Non-pigmented ciliary epithelial cell (primary cell): ENCODE data around the gene TSPAN5.

Source experiments
- DNase-seq: peaks from one replicate; pipeline ENCODE4 v3.0.0-alpha.2; 2010; ENCODE audit warnings: low read depth

Gene TSPAN5

DNA sequence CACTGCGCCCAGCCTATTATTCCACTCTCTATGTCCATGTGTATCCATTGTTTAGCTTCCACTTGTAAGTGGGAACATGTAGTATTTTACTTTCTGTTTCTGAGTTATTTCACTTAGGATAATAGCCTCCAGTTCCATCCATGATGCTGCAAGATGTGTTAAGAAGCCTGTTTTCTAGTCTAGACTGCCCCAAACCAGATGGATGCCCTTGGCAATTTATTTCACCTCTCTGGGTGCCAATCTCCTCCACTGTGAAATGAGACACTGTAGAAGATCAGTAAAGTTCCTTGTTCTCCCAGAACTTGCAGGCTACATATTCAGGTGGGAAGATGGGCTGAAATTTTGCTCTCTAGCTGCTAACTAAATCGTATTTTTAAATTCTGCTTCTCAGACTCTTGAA, 72.8 kb downstream of the TSPAN5 start:
- DNase-seq = no peak

DNA sequence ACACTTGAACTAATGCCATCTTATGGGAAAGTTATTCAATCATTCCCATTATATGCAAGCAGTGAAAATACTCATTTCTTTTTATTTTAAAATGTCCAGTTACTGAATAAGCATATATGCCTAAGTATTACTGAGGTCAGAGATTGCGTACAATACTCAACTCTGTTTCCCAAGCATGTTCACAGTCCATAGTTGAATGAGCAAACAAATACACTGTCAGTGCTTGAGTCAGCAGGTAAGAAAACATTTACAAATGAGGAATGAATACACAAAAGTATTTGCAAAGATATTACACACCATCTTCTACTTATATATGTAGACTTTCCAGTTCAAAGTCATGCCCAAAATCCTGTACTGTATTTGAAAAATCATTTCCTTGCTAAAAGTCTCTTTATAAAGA, 74.1 kb downstream of the TSPAN5 start:
- no peak for DNase-seq

DNA sequence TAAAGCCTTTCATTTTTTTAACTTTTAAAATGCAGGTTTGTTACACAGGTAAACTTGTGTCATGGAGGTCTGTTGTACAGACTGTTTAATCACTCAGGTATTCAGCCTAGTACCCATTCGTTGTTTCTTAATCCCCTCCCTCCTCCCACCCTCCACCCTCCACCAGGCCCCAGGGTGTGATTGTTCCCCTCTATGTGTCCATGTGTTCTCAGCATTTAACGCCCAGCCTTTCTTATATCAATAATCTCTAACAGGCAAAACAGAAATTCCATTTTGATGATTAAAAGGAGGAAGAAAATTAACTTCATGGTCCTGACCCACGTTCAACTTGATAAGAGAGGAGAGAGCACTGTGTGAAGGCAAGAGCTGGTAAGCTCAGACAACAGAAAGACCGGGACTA, 75.1 kb downstream of the TSPAN5 start:
- DNase-seq = no peak

DNA sequence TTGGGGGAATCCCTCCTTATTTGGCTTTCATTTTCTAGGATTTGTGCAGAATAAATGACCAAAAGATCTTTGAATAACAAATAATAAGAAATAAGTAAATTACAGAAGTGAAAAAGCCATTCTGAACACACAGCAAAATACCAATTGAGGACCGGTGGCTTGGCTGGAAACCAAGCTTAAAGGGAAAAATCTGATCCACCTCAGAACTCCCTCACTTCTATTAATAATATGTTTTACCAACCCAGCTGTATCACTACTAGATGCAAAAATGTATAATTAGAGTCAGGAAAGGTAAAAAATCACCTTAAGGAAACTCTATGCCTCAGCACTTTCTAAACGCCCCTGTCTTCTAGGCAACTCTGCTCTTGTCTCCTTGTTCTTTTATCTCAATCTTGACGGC, 77.3 kb downstream of the TSPAN5 start:
- no peak for DNase-seq

DNA sequence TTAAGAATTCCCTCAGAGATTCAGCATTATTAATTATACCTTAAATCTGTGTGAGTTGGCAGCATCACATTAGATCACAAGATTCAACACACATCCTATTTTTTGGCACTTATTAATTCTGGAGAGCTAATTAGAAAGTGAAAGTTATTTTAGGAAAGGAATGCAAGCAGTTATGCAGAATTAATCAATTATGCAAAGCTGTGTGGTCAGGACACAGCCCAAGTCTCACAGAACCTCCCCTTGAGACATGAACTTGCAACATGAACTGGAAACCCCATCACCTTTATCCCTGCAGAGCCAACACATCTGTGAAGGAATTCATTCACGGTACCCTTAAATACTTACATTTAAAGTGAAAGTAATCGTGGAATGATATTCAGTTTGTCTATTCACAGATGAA, 80.5 kb downstream of the TSPAN5 start:
- DNase-seq = no peak

DNA sequence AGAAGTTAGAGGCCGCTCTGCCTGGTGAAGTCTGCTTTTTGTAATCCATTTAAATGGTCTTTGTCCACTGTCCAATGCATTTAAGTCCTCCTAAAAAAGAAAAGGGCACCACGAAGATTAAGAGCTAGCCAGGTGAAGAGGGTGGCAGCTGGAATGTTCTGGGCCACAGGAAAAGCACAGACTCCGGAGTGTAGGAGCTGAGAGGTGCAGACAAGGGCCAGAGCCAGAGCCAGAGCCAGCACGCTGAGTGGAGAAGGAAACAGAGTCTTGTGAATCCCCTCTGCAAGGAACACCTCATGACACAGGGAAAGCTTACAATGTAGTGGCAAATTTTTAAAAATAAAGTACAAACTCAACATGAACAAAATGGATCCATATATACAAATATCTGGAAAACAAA, 83.6 kb downstream of the TSPAN5 start:
- no peak for DNase-seq

DNA sequence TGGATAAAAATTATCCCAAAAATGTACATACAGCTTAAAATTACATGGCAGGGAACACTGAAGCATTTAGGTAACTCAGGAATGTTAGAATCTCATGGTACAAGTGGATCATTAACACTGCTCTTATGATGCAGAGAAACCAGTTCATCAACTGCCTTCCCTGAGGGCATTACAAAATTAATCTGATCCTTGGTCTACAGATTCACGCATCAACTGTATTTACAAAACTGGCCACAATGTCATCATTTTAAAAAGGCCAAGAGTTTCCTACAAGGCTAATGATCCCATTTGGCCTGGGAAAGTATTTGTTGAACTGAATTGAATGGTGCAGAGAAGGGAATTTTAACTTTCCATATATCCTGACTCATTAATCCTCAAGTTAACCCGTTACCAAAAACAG, 84.6 kb downstream of the TSPAN5 start:
- no peak for DNase-seq

DNA sequence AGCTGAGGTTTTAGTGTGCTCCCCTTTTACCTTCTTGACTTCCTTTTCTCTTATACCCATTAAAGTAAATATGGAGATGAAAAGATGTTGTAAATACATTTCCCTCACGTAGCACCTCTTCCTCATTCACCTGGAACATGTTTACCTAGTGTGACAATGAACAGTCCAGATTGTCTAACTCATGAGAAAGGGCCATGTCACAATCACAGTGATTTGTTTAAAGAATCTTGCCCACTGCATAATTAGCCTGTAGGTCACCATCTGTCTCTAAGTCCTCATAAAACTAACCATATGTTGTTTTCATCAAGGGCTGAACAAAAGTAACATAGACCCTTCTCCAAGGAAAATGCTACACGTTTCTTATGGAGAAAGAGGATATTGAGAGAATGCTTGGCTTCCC, 85.7 kb downstream of the TSPAN5 start:
- no peak for DNase-seq

DNA sequence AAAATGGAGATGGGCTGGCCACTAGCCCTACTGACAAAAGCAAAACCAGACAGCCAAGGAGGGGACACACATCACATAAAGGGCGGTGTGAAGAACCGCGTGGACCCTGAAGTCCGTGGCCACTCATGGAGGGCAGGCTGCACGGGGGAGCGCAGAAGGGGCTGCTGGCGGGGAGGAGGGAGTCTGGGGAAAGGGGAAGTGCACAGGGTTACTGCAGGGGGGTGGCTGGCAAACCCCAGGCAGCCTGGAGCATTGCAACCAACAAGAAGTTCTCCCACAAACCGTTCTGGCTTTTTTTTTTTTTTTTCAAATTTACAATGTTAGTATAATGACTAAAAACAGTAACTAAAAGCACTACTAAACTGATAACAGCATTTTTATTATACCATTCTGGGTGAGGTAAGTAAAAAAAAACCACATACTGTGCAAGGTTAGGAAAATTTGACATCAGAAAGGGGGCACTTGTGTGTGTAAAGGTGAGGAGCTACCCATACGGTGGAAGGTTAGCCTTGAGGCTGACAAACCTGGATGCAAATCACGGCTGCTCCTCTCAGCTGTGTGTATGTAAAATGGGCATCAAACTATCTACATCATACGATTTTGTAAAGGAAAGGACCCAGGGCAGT, 87.1 kb downstream of the TSPAN5 start:
- no peak for DNase-seq

DNA sequence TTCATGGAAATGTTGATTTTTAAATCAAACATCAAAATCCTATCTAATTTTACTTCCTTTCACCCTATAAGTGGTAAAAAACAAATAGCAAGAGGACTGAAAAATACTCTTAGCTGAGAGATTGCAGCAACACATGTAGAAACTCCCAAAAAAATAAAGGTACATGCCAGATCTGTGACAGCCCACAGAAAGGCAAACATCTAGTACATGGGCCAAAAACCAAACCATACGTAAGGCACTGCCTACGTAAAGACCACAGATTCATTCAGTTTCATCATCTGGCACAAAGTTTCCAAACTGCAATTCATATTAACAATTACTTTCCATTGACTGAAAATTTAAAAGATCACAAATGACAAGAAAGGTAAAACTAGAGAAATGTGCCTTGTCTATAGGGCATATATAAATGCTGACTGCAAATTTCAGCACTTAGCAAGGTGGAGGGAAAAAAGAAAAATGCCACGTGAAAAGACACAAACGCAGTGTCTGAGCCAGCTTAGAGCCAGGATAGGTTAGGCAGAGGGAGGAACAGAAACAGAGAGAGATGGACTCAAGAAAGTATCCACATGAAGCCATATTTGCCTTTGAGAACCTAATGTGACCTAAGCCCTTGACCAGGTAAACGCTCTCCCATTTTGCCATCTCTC, 88.1 kb downstream of the TSPAN5 start:
- DNase-seq = no peak

DNA sequence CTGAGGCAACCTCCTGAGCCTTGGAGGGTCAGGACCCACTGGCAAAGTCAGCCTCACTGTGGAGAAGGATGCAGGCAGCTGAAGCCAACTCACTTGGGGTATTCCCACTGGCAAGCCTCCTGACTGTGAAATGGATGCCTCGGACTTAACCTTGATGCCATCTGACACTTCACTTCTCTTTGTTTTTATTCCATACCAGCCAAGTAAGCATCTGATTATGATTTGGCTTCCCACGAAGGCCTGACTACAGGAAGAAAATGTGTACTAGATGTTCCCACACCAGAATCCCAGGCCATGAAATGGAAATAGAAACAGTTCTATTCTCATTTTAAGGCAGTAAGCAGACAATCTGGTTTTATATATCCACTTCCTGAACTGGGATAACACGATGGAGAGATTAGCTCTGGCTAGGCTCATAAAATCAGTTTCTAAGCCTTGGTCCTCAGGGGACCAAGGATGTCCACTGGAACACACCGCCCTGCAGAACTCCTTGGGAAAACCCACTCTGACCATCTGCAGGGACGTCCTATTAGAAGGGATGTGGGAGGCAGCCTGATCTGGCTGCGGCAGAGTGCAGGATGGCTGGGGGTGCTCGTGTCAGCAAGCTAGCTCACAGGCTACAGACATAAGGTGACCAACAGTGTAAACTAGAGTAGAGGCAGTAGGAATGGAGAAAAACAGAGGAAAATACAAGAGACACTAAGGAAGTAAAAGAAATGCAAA, 89.3 kb downstream of the TSPAN5 start:
- no peak for DNase-seq

DNA sequence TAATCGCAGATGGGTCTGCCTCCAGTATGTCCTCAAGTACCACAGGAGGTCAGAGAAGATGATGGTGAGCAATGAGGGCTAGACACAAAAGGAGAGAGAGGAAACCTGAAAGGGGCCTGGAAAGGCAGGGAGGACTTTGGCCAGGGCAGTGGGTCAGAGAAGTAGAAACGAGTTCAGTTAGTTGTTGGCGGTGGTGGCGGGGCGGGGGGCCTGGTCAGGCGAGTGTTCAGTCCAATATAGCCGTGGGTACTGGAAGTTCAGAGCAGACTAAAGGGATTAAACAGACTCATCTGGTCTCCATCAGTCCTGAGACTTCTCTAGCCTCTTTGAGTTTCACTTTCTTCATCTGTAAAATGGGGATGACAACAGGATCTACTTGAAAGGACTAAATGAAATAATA, 90.8 kb downstream of the TSPAN5 start:
- DNase-seq = no peak

DNA sequence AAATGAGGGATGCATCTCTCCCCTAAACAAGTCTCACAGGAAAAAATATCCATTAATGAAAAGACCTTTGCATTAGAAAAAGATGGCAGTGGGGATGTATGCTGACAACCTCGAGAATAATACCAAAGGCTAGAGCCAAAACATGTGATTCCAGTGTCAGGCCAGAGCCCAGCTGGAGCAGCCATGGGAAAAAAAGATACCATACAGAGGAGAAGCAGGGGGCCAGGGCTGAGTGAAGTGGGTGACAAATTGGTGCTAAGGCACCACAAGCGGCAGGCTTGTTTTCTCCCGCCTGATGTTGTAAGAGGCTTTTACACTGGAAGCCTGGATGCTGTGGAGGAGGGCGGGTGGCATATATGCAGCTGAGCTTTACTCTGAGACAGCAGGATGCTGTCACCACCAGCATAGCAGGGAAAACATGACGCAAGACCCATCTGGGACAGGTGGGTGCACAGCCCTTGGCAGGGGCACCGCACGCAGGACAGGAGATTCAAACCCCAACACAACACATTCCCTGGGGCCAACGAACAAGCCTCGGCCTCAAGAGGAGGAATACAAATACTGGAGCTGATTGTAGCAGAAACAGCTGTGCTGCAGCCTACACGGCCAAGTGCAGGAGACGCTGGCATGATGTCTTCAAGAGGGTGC, 91.9 kb downstream of the TSPAN5 start:
- no peak for DNase-seq

DNA sequence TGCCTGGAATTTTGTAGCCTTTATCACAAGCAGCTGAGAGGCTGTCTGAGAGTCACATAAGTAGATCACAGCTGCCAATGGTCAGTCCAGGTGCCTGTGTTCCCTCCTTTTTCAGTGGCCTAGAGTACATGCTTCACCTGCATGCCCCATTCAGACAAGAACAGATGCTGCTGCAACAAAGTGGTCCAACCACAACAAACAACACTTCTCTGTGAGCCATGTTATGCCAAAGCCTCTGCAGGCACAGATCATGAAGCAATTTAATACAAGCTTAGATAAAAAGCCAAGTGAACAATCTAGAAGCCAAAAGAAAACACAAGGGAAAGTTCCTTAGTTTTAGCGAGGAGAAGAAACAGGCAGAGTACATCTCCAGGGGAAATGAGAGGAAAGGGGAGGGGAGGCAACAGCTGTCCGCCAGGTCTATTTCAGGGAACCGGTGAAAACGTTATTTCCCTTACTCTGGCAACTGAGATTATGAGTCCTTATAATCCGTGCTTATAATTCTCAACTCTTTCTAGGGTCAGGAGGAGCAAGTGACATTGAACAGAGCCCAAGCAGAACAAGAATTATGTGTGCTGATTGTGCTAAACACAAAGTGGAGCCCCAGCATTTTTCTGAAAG, 92.6 kb downstream of the TSPAN5 start:
- DNase-seq = no peak

DNA sequence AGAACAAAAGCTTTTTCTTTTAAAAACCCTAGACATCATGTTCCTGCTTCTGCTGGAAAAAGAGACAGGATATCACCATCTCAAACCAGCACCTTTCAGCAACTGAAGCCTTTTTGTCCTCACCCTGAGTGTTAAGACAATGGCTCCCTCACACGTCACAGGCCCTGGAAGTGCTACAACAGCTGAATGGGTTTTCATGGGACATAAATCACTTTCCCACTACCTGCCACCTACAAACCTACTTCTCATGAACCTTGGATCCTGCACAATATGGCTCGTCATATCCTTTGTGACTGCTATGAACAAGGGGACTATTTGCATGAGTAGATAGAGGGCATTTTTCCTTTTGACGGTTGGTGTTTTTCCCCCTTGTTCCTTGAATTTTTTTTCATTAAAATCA, 93.6 kb downstream of the TSPAN5 start:
- no peak for DNase-seq

DNA sequence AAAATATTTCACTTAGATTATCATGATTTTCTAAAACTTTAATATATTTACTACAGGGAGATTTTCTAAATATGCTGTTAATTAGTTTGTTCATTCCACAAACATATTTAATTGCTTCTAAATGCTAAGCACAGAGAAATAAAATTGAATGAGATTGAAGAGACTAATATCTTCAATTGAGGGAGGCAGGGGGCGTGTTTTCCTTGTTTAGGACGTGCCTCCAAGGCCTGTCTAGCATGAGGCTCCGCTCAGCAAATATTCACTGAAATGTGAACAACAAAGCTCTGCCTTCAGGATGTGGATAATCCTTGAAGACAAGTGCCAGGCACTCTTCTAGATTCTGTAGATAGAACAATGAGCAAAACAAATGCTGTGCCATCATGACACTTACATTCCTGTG, 98.1 kb downstream of the TSPAN5 start:
- DNase-seq = no peak

DNA sequence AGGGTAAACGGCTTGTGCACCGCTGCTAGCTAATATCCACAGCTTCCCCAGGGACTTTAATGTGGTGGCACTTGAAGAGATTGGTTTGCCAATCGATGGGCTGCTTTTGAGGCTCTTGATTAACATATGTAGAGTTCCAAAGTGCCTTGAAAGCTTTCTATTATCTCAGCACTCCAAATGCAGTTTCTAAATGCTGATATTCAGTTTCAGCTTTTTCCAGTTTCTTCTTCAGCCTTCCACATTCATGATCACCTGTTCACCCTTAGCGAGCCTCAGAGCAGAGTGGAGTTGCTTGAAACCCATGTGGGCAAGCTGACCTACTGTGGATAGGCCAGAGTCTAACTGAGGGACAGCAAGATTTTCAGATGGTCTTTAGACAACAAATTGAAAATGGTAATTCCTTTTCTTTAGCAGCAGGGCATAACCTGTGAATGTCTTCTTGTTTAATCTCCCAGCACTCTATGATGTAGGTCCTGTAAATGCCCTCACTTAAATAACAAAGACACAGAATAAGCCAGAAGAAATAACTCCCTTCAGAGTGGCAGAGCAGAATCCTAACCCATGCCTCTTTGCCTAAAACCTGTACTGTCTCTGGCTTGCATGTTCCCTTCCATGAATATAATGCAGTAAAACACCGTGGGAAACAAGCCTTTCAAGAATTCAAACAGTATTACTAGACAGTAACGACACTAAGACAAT, 99.8 kb downstream of the TSPAN5 start:
- no peak for DNase-seq

DNA sequence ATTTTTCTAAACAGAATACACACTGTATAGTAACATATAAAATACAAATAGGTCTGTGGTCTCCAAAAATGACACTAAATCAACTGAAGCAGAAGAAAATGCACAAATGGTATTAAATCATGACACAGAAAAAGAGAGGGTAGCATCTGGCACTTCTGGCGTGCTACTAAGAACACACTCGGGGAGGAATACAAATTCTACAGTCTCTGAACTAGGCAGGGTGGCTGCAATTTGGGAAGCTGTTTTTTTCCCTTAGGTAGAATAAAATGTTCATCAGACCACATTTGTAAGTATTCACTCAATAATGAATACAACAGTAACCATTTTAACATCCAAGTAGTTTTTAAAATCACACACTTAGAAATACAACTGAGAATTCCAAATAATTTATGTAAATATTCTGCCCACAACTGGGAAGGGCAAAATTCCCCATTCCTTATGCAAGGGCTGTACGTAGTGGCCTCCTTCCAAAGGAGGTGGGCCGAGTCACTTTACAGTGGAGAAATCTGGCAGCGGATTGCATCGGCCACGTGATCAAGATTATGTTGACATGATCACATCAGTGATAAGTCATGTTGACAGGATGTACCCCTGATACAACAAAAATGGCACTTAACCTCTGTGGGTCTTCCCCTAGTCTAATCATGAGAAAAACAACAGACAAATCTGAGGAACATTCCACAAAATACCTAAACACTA, 101.1 kb downstream of the TSPAN5 start:
- DNase-seq = peak; percentile 11

DNA sequence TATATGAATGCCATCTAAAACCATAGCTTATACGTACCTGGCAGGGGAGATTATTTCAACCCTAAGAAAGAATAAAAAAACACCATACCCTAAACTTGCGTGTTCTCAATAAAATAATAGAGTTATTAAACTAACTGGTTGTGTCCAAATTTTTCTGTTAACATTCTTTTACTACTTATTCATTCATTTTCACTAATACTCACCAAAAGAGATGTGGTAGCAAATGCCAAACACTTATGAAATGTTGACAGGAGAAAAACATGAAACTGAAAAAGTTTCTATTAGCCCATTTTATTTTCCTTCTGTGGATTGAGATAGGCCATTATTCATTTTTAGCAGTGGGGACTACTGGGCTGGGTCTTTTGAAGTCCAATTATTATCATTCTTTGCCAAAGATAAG, 102.0 kb downstream of the TSPAN5 start:
- no peak for DNase-seq

DNA sequence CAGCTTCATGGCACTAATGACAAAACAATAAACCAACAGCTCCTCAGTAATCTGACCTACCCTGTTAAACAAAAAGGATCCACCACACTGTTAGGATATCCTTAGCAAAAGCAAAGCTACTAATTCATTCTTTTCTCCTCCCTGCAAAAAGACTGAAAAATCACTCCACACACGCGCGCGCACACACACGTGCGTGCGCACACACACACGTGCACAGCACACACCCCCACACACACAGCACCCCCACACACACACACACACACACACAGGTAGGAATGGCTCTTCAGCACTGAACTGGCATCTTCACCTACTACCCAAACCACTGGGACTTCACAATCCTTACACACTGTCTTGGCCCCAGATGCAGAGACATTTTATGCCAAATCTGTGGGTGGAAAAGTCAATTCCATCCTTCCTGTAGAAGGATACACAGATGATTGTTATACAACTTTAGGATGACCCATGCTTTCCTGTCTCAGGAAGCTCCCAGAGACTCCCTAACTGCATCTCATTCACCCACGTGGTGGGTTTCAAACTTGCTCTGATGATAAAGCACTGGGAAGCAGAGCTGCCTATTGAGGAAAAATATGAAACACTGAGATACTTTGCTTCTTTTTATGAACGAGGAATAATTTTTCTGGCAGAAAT, 102.5 kb downstream of the TSPAN5 start:
- no peak for DNase-seq
